ENCODE measurements around the gene KCNC3.

The KCNC3 gene

GRCh38 chr19:50272263-50272897, 56.8 kb downstream of the KCNC3 start:
- no peak for DNase-seq

- no peak for DNase-seq
Measured at GRCh38 chr19:50269653-50270052, 59.5 kb downstream of the KCNC3 start.

- no peak for DNase-seq
Measured at GRCh38 chr19:50268501-50268900, 60.7 kb downstream of the KCNC3 start.

- DNase-seq: no peak
Measured at GRCh38 chr19:50268041-50268440, 61.1 kb downstream of the KCNC3 start.

- DNase-seq: no peak
Measured at GRCh38 chr19:50266896-50267295, 62.3 kb downstream of the KCNC3 start.

GRCh38 chr19:50266041-50266440, 63.1 kb downstream of the KCNC3 start:
- no peak for DNase-seq

- no peak for DNase-seq
Measured at GRCh38 chr19:50264483-50265186, 64.5 kb downstream of the KCNC3 start.

- no peak for DNase-seq
Measured at GRCh38 chr19:50263176-50263575, 66.0 kb downstream of the KCNC3 start.

Measured in NCI-H146 (cell line).